Progenitor cell of endocrine pancreas (in vitro differentiated cells): ENCODE measurements around the gene NTF3. TPM values are rescaled to one million over a fixed set of nuclear protein-coding genes. Genes with fewer than 3 reads are reported as not detected.

Experiments used
- DNase-seq: peaks from one replicate; pipeline ENCODE4 v3.0.0; 2021; ENCODE audit warnings: low spot score; ENCODE audit not compliant: unreplicated experiment
- H3K27ac Mint-ChIP-seq: 2 replicates; pipeline ENCODE4 v1.8.0; 2021; ENCODE audit warnings: mild to moderate bottlenecking, moderate library complexity, mixed read lengths
- H3K27me3 Mint-ChIP-seq: 2 replicates; pipeline ENCODE4 v1.8.0; 2021; ENCODE audit warnings: mixed read lengths
- H3K36me3 Mint-ChIP-seq: 2 replicates; pipeline ENCODE4 v1.8.0; 2022; ENCODE audit warnings: mixed read lengths; ENCODE audit not compliant: insufficient read depth
- H3K4me1 Mint-ChIP-seq: 2 replicates; pipeline ENCODE4 v1.8.0; 2021; ENCODE audit warnings: low read depth, mixed read lengths
- H3K4me3 Mint-ChIP-seq: 2 replicates; pipeline ENCODE4 v1.8.0; 2021; ENCODE audit warnings: low read depth, mild to moderate bottlenecking, moderate library complexity, mixed read lengths
- H3K9me3 Mint-ChIP-seq: 2 replicates; pipeline ENCODE4 v1.8.0; 2021; ENCODE audit warnings: low read depth, mixed read lengths
- CTCF ChIP-seq: fragments of 200-600 bp; sonication (generic); IDR thresholded peaks from one replicate; pipeline ENCODE4 v1.5.0; 2021; ENCODE audit warnings: antibody characterized with exemption, mild to moderate bottlenecking; ENCODE audit not compliant: unreplicated experiment
- total RNA-seq: library from RNA; stranded (reverse); gene quantifications from 2 replicates; pipeline ENCODE4 v1.2.1, GENCODE V29; 2021

The NTF3 gene
- total RNA-seq, 1 donor from 2014 or later = 1.2 TPM

GRCh38 chr12:5459051-5459782, 27.3 kb downstream of the NTF3 start:
- H3K4me3 Mint-ChIP-seq = no peak overlapping the region
- no peaks in the 10 kb centered on the region for H3K36me3 Mint-ChIP-seq
- no peaks in the 10 kb centered on the region for H3K4me1 Mint-ChIP-seq
- TF ChIP-seq CTCF = no peak
- peaks cover 25% of the 10 kb centered on the region for H3K27me3 Mint-ChIP-seq
- no peak for DNase-seq
- H3K27ac Mint-ChIP-seq = no peak overlapping the region
- H3K9me3 Mint-ChIP-seq = no peaks in the 10 kb centered on the region

GRCh38 chr12:5460817-5461216, 28.9 kb downstream of the NTF3 start:
- no peaks in the 10 kb centered on the region for H3K4me1 Mint-ChIP-seq
- H3K4me3 Mint-ChIP-seq = no peak overlapping the region
- no peaks in the 10 kb centered on the region for H3K36me3 Mint-ChIP-seq
- TF ChIP-seq CTCF = no peak
- no peaks in the 10 kb centered on the region for H3K9me3 Mint-ChIP-seq
- peaks cover 24% of the 10 kb centered on the region for H3K27me3 Mint-ChIP-seq
- no peak overlapping the region for H3K27ac Mint-ChIP-seq
- DNase-seq = no peak

GRCh38 chr12:5461966-5462365, 30.1 kb downstream of the NTF3 start:
- H3K36me3 Mint-ChIP-seq = no peaks in the 10 kb centered on the region
- no peaks in the 10 kb centered on the region for H3K4me1 Mint-ChIP-seq
- peaks cover 27% of the 10 kb centered on the region for H3K27me3 Mint-ChIP-seq
- H3K27ac Mint-ChIP-seq = no peak overlapping the region
- no peak for DNase-seq
- no peaks in the 10 kb centered on the region for H3K9me3 Mint-ChIP-seq
- no peak overlapping the region for H3K4me3 Mint-ChIP-seq
- no peak for TF ChIP-seq CTCF

GRCh38 chr12:5464096-5464495, 32.2 kb downstream of the NTF3 start:
- no peaks in the 10 kb centered on the region for H3K36me3 Mint-ChIP-seq
- H3K27ac Mint-ChIP-seq = no peak overlapping the region
- no peak for DNase-seq
- H3K4me1 Mint-ChIP-seq = no peaks in the 10 kb centered on the region
- H3K4me3 Mint-ChIP-seq = no peak overlapping the region
- H3K27me3 Mint-ChIP-seq = peaks cover 24% of the 10 kb centered on the region
- no peaks in the 10 kb centered on the region for H3K9me3 Mint-ChIP-seq
- no peak for TF ChIP-seq CTCF

GRCh38 chr12:5465384-5465783, 33.5 kb downstream of the NTF3 start:
- Mint-ChIP-seq H3K4me1 (no peaks in the 10 kb centered on the region), H3K27me3 (peaks cover 24% of the 10 kb centered on the region), H3K9me3 (no peaks in the 10 kb centered on the region), H3K4me3 (no peak overlapping the region), H3K27ac (no peak overlapping the region), H3K36me3 (no peaks in the 10 kb centered on the region)
- DNase-seq = no peak
- TF ChIP-seq CTCF = no peak
